ENCODE results near the gene TRMT61A.
A peak's percentile ranks its signal among the peaks of the same experiment; 100 is the strongest.

TRMT61A gene

DNA sequence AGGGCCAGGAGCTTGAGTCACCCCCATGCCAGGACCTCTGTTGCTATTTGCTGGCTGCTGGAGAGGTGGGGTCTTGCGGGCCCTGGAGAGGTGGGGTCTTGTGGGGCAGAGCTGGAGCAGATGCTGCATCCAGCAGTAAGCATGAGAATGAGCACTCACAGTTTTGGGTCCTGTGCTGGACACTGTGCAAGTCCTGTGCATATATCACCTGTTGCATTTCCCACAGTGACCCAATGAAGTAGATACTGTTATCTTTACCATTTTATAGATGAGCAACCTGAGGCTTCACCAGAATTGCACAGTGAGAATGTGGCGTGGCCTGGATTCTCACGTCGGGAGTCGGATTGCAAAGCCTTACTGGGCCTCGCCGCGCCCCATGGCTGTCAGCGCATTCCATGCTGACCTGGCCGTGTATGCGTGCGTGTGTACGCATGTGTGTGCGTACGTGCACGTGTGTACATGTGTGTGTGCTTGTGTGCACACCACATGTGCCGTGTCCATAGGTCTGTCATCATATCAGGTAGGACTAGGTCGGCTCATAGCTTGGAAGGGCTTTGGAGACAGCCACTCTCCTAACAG, 45.8 kb downstream of the TRMT61A start:
- no peak for DNase-seq

DNA sequence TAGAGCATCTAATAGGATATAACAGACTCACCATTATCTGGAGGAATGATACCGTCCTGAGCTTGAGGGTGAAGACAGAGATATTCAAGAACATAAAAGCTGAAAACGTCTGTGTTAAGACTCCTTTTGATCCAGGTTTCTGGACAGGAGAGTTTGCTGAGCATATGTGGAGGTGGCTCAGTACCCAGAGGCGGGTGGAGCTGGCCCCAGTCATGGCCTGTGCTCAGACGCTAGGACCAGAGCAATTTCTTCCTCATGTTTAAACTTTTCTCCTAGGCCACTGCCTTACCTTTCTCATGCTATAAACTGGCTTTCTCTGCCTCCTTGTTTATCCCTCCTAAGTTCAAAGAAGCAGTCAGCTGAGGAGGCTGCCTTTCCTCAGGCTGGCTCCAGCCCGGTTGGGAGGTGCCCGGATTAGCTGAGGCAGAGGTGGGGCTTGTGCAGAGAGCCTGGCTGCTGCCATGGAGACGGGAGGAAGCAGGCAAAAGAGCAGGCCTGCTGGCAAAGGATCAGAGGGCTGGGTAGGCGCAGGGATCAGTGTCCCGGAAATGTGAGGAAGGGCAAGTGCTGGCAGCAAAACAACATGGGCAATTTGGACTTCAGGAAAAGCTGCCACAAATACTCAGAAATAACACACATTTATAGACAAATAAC, 47.5 kb downstream of the TRMT61A start:
- peak; percentile 13 for DNase-seq

DNA sequence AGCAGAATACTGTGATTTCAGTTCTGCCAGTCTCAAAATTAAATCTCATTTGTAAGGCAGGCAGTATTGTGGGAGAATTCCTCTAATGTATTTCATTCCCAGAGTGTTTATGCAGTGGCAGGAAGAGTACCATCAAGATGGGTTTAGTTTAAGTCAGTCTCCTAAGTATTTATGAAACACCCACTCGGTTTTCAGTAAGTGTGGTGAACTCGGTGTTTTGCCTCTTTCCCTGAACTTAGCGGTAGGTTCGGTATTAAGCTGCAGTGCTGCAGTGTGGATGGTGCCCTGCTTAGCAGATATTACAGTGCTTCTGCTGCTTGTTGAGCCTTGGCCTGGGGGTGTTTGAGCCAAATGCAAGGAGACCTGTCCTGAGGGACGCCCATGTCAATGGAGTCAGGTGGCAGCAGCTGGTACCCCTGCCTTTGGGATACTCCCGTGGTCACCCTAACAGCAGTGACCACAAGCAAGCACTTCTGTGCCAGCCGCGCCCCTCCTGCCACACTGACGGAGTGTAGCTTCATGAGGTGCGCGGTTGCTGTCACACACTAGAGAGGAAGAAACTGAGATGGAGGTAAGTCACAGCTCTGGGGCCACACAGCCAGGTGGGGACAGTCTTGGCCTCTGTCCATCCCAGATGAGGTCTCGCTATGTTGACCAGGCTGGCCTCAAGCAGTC, 49.5 kb downstream of the TRMT61A start:
- no peak for DNase-seq

DNA sequence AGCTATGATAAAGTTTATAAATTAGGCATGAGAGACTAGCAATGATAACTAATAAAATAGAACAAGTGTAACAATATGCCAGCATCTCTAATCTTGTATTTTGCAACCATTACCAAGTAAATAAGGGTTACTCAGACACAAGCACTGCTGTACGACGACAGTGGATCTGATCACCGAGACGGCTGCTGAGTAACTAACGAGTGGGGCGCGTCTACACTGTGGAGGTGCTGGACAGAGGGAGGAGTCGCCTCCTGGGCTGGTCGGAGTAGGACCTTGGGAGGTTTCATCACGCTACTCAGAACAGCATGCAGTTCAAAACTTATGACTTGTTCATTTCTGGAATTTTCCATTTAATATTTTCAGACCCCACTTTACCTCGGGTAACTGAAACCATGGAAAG, 52.2 kb downstream of the TRMT61A start:
- DNase-seq: no peak

DNA sequence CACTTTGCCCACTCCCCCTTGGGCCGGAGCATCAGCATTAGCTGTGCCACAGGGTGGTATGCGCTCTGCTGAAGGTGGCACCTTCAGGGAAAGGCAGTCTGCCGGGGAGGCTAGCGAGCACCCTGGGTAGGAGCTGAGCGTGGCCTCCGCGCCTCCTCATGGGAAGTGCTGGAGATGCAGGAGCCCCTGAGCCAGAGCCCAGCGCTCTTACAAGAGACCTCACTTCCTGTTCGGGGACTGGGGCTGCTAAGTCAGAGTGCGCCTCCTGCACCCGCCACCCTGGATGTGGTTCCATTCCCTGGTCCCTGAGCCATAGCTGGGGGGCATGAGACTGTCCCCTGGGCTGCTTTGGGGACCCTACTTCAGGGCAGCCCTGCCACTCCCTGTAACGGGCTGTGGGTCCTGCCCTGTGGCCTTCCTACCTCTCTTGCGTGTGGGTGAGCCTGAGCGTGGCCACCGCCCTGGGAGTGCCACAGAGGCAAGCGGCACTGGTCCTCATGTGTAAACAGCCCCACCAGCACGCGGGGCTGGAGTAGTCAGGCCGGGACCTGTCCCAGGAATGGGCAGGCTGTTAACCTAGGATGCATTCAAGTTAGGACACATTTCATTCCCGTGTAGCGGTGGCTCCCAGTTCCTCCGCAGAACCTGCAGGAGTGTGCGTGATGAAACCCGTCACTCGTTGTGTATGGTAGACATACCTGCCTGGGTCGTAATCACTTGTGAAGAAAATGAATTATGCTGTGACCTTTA, 53.1 kb downstream of the TRMT61A start:
- DNase-seq: no peak

DNA sequence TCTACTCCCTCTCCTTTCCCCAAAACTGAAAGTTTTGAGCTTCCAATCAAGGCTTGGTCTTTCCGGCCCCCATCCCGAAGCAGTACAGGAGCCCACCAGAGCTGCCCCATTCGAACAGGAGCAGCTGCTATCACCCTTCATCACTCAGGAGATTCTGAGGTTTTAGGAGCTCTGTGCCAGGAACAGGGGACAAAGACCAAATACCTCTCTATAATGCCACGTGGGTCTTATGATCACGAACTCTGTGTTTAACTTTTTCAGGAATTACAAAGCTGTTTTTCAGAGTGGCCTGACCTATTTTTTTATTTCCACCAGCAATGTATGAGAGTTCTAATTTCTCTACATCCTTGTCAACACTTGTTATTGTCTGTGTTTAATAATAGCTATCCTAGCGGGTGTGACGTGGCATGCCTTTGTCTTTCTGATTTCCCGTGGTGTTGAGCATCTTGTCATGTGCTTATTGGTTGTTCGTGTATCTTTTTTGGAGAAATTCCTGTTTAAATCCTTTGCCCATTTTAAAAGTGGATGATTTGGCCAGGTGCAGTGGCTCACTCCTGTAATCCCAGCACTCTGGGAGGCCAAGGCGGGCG, 55.4 kb downstream of the TRMT61A start:
- no peak for DNase-seq

Measured in SHP77 treated with DMSO at 0.1 percent for 48 hours (cell line).